ENCODE data around the gene ZNF18. TPM values are rescaled to one million over a fixed set of nuclear protein-coding genes. Genes with fewer than 3 reads are reported as not detected.
"Not testable (repeated sequence)": the region's sequence is repeated elsewhere in the genome, so short reads cannot be mapped to it uniquely, and the experiment has no call there.

ZNF18 gene
- total RNA-seq, 4 donors from 2014 or later, result 2.2 to 15.5 (median 7.9) TPM

DNA sequence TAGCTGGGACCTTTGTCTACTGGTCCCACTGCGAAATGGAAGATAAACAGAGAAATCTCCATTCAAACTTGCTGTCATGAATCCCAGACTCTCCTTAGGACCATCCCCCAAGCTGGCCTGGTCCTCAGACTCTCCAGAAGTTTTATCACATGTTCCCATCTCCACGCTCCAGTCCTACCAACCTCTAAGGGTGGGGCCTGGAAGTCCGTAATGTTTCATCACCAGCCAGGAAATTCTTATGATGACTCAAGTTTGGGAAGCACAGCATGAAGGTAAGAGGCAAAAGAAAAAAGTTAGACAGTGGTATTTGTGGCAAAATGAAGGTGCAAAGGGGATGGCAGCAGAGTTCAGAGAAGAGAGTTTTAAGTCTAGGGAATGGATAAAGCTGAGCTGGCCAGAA lies 52.7 kb downstream of the ZNF18 start:
- in situ Hi-C loops (cut with MboI; ENCODE audit: low pct_ligation_motif_present in 1 of 4, low pct_unique_long_range_greater_than_20kb in 1 of 4, low sequenced_read_pairs in 3 of 4) (no loop called here), intact Hi-C loops (cut with DNase I; ENCODE audit: low total_unique reads) (no loop called here)
- Histone ChIP-seq H3K27ac (no peak overlapping the region), H3K4me1 (no peaks in the 10 kb centered on the region), H3K36me3 (no peaks in the 10 kb centered on the region), H3K4me3 (no peak overlapping the region), H3K27me3 (no peaks in the 10 kb centered on the region), H3K9me3 (no peaks in the 10 kb centered on the region)
- DNase-seq, result no peak
- TF ChIP-seq CTCF (IDR thresholded peaks at IDR 0.05) (no peak), POLR2A (IDR thresholded peaks at IDR 0.05) (no peak), POLR2AphosphoS5 (IDR thresholded peaks at IDR 0.05) (no peak), EP300 (IDR thresholded peaks at IDR 0.05; ENCODE audit: low read depth) (no peak)
- WGBS, 2 donors (ENCODE audit: low coverage in 1 of 2), result 63 to 68% methylated on average over 1 to 3 of the region's 3 CpGs

GRCh38 chr17:11943759-11944347 lies 53.4 kb downstream of the ZNF18 start:
- 76 to 84% methylated on average over 5 to 7 of the region's 7 CpGs for WGBS, 2 donors (ENCODE audit: low coverage in 1 of 2)
- Histone ChIP-seq H3K4me3 (no peak overlapping the region), H3K27ac (no peak overlapping the region), H3K4me1 (no peaks in the 10 kb centered on the region), H3K27me3 (no peaks in the 10 kb centered on the region), H3K36me3 (no peaks in the 10 kb centered on the region), H3K9me3 (no peaks in the 10 kb centered on the region)
- TF ChIP-seq EP300 (IDR thresholded peaks at IDR 0.05; ENCODE audit: low read depth), result no peak
- TF ChIP-seq POLR2A (IDR thresholded peaks at IDR 0.05), result no peak
- no peak for TF ChIP-seq POLR2AphosphoS5 (IDR thresholded peaks at IDR 0.05)
- no peak for TF ChIP-seq CTCF (IDR thresholded peaks at IDR 0.05)
- intact Hi-C loops (cut with DNase I; ENCODE audit: low total_unique reads) (no loop called here), in situ Hi-C loops (cut with MboI; ENCODE audit: low pct_ligation_motif_present in 1 of 4, low pct_unique_long_range_greater_than_20kb in 1 of 4, low sequenced_read_pairs in 3 of 4) (no loop called here)
- DNase-seq, result no peak

DNA sequence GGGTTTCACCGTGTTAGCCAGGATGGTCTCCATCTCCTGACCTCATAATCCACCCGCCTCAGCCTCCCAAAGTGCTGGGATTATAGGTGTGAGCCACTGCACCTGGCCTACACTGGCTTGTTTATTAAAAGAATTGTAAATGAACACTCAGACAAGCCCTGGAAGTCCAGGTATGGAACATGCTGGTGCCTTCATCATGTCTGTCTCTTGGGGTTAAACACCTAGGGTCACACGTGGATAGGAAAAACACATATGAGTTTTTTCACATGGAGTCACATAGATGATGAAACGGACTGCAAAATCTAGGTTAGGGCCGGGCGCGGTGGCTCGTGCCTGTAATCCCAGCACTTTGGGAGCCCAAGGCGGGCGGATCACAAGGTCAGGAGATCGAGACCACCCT lies 54.2 kb downstream of the ZNF18 start:
- H3K36me3 ChIP-seq; H3K27ac ChIP-seq; intact Hi-C loops (cut with DNase I; ENCODE audit: low total_unique reads); in situ Hi-C loops (cut with MboI; ENCODE audit: low pct_ligation_motif_present in 1 of 4, low pct_unique_long_range_greater_than_20kb in 1 of 4, low sequenced_read_pairs in 3 of 4); H3K4me1 ChIP-seq; H3K9me3 ChIP-seq; H3K4me3 ChIP-seq; H3K27me3 ChIP-seq; DNase-seq: not testable (repeated sequence)
- 89 to 91% methylated on average over 7 to 11 of the region's 11 CpGs for WGBS, 2 donors (ENCODE audit: low coverage in 1 of 2)

GRCh38 chr17:11940904-11941303 lies 56.4 kb downstream of the ZNF18 start:
- WGBS, 2 donors (ENCODE audit: low coverage in 1 of 2), result 93 to 94% methylated on average over 2 of the region's 2 CpGs
- no peak overlapping the region for H3K4me3 ChIP-seq
- no peaks in the 10 kb centered on the region for H3K36me3 ChIP-seq
- TF ChIP-seq POLR2AphosphoS5 (IDR thresholded peaks at IDR 0.05) (no peak), EP300 (IDR thresholded peaks at IDR 0.05; ENCODE audit: low read depth) (no peak), POLR2A (IDR thresholded peaks at IDR 0.05) (no peak), CTCF (IDR thresholded peaks at IDR 0.05) (no peak)
- H3K27ac ChIP-seq, result no peak overlapping the region
- no peaks in the 10 kb centered on the region for H3K4me1 ChIP-seq
- in situ Hi-C loops (cut with MboI; ENCODE audit: low pct_ligation_motif_present in 1 of 4, low pct_unique_long_range_greater_than_20kb in 1 of 4, low sequenced_read_pairs in 3 of 4), result no loop called here
- no peak for DNase-seq
- intact Hi-C loops (cut with DNase I; ENCODE audit: low total_unique reads), result no loop called here
- no peaks in the 10 kb centered on the region for H3K27me3 ChIP-seq
- no peaks in the 10 kb centered on the region for H3K9me3 ChIP-seq

Measured in transverse colon (tissue), 4 donors.